Hematopoietic multipotent progenitor cell treated with erythropoietin and hydrocortisone succinate and interleukin-3 and kit ligand, for 4 days (in vitro differentiated cells): ENCODE results near the gene EML4.
A peak's percentile ranks its signal among the peaks of the same experiment; 100 is the strongest.
"Not testable (repeated sequence)": the region's sequence is repeated elsewhere in the genome, so short reads cannot be mapped to it uniquely, and the experiment has no call there.

ENCODE experiments used
- DNase-seq: peaks from one replicate; pipeline ENCODE4 v3.0.0-alpha.2; 2015

EML4 gene

GRCh38 chr2:42360890-42361727 is 192.0 kb downstream of the EML4 start, which contains the start of gene COX7A2L:
COX7A2L (minus strand) TSS chr2:42361217; CDS start chr2:42361161, 56 bp downstream.
- peak; percentile 98 for DNase-seq

- no peak for DNase-seq
These were observed 192.7 kb downstream of the EML4 start for GRCh38 chr2:42361728-42362283.

GRCh38 chr2:42363413-42363812 is 194.3 kb downstream of the EML4 start:
- no peak for DNase-seq

GRCh38 chr2:42364658-42365057 is 195.5 kb downstream of the EML4 start:
- no peak for DNase-seq

GRCh38 chr2:42366411-42366810 is 197.3 kb downstream of the EML4 start:
- no peak for DNase-seq

GRCh38 chr2:42367835-42368234 is 198.7 kb downstream of the EML4 start:
- DNase-seq = no peak

GRCh38 chr2:42368817-42369531 is 199.8 kb downstream of the EML4 start:
- no peak for DNase-seq

- DNase-seq = no peak
These were observed 200.5 kb downstream of the EML4 start for GRCh38 chr2:42369532-42370229.

GRCh38 chr2:42371611-42372473 is 202.7 kb downstream of the EML4 start:
- no peak for DNase-seq

GRCh38 chr2:42372474-42373200 is 203.5 kb downstream of the EML4 start:
- no peak for DNase-seq

- DNase-seq = no peak
These were observed 207.6 kb downstream of the EML4 start for GRCh38 chr2:42376758-42377157.

- no peak for DNase-seq
These were observed 209.3 kb downstream of the EML4 start for GRCh38 chr2:42378415-42378814.

GRCh38 chr2:42380026-42380425 is 210.9 kb downstream of the EML4 start:
- DNase-seq = not testable (repeated sequence)

GRCh38 chr2:42382144-42382543 is 213.0 kb downstream of the EML4 start:
- no peak for DNase-seq
